GM12873 (cell line): Measurements from ENCODE around the gene CAMSAP1.
A peak's percentile ranks its signal among the peaks of the same experiment; 100 is the strongest.

Source experiments
- TF ChIP-seq, protein P1 (sequence below): IDR thresholded peaks from 2 replicates; pipeline ENCODE4 v1.5.1; 2012; ENCODE audit warnings: low read depth, mild to moderate bottlenecking, moderate library complexity, low read length, control low read depth; ENCODE audit not compliant: insufficient read depth; ENCODE audit errors: missing control alignments

Gene CAMSAP1

DNA sequence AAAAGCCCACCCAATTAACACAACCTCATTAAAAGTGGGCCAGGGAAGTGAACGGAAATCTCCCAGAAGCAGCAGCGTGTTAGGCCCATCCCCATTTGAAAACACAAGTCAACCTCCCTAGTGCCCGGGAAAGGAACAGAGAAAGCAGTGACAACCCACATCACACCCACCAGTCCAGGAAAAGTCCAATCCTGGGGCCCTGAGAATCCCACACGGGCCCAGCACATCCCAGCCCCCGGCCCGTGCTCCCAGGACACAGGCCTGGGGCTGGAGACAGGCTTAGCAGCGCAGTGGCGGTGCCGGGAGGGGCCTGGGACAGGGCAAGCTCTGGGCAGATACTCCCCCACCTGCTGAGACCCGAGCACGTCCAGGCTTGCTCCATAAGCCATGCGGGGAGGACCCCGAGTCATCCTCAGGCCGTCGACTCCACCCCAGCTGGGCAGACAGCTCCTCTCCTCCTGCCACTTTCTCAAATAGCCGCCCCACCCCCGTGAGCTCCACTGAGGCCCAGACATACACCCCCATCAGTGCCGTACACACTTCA lies 104.4 kb downstream of the CAMSAP1 start:
- TF ChIP-seq, protein P1, sequence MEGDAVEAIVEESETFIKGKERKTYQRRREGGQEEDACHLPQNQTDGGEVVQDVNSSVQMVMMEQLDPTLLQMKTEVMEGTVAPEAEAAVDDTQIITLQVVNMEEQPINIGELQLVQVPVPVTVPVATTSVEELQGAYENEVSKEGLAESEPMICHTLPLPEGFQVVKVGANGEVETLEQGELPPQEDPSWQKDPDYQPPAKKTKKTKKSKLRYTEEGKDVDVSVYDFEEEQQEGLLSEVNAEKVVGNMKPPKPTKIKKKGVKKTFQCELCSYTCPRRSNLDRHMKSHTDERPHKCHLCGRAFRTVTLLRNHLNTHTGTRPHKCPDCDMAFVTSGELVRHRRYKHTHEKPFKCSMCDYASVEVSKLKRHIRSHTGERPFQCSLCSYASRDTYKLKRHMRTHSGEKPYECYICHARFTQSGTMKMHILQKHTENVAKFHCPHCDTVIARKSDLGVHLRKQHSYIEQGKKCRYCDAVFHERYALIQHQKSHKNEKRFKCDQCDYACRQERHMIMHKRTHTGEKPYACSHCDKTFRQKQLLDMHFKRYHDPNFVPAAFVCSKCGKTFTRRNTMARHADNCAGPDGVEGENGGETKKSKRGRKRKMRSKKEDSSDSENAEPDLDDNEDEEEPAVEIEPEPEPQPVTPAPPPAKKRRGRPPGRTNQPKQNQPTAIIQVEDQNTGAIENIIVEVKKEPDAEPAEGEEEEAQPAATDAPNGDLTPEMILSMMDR, result no peak

DNA sequence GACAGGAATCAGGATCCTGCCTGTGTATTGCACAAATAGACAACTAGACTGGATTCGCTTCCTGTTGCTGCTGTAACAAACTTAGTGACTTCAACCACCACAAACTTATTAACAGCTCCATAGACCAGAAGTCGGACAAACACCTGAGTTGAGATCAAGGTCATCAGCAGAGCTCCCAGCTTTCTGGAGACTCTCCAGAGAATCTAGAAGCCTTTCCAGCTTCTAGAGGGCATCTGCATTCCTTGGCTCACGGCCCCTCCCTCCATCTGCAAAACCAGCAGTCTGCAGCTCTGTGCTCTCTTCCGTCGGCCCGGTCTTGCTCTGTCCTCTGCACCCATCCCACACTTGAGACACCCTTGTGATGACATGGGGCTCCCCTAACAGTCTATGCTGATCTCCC lies 106.3 kb downstream of the CAMSAP1 start:
- TF ChIP-seq, protein P1, result no peak

DNA sequence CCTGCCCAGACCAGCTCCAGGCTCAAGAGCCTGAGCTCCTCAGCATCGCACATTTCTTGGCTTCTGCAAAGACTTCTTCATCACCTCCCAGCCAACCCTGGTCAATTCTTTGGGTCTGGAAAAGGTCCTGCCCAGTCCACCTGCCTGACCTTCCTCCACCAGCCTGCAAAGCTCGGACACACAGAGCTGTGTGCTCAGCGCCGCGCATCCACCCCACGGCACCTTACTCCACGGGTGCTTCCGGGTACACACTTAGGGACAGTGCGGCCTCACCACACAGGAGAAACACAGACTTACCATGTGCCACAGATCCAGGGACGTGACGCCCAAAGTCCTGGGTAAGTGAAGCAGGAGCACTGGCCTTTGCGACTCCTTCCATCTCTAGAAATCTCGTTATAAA lies 108.1 kb downstream of the CAMSAP1 start:
- TF ChIP-seq, protein P1, result no peak

DNA sequence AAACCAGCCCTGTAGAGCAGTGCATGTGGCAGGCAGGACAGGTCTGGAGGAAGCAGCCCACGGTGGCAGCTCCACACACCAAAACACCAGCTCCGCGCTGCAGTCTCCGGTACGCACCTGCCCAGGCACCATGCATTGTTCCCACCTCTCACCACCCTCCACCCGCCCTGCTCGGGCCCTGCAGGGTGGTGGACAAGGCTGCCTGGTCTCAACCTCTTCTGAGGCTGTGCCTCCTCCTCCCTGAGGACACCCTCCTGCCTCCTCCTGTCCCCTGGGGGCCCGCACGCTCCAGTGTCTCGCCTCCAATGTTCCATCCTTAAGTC lies 109.1 kb downstream of the CAMSAP1 start:
- TF ChIP-seq, protein P1, result no peak

DNA sequence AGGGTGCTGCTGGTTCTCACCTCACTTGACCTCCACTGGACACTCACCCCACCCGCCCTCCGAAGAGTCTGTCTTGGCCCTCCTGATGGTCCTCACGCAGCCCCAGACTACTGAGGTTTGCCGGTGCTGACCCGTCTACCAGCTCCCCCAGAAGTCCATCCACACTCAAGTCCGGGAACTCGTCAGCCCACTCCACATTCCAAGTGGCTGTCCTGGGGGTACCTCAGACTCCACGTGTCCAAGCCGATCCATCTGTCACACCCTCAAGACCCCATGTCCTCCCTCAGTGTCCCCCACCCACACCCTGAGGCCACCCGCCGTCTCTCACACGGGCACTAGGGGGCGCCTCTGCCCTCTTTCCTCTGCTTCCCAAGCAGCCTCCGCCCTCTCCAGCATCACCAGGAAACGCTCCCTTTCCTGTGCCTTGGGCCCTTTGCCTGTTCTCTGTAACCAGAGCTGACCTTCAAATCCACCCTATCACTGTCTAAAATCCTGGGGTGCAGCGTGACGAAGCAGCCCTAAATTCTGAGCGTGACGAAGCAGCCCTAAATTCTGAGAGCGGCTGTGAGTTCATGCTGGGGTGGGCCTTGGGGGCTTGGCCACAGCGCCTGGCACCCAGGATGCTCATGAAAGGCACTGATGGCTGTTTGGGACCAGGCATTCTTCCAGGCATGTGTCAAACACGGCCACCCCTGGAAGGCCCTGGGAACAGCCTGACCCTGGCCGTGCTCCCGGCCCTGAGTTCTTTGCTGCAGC lies 109.7 kb downstream of the CAMSAP1 start:
- TF ChIP-seq, protein P1, result peak; percentile 82

DNA sequence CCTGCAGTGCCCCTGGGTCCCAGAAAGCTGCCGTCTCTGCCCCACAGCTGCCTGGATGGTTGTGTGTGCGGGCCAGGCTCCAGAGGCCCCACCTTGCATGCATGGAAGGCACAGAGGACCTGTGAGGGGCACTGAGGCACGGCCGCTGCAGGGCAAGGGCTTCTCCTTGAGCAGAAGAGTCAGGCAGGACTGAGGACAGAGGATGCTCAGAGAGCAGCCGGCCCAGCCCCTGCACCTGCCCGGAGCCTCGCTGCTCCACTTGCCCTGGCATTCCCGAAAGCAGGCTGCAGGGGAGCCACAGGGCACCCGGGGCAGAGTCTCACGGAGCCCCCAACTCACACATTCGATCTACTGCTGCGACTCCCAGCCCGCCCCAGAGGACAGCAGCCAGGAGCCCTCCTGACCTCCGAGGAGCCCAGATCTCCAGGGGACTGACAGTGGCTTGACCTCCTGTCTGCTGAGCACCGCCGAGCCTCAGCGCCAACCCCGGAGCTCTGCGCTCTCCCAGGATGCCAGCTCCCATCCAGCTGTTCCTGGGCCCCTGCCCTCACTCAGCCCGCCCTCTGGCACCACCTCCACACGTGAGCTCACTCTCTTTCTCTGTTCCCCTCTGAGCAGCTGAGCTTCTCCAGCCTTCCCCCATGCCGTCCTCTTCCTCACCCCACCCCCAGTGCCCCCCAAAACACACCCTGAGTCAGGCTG lies 110.4 kb downstream of the CAMSAP1 start:
- TF ChIP-seq, protein P1, result no peak

DNA sequence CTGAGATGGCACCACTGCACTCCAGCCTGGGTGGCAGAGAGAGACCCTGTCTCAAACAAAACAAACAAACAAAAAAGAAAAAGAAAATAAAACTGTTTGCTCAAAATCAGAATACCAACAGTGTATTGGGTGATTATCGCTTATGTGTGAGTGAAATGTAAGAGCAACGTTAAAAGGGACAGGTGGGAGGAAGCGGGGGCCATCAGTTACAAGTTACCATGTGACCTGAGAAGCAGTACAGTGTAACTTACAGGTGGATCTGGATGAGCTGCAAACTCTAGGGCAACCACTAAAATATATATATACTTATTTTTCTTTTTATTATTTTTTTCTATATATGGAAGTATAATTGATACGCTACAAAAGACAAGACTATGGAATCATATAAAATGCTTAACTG lies 112.0 kb downstream of the CAMSAP1 start:
- TF ChIP-seq, protein P1, result no peak
